IPS-18a (cell line): ENCODE measurements around the gene ZBTB20.

Experiments
- H3K27ac ChIP-seq: one replicate; pipeline ENCODE4 v1.5.1; 2013; ENCODE audit warnings: low read length
- H3K27me3 ChIP-seq: one replicate; pipeline ENCODE4 v1.6.1; 2013; ENCODE audit warnings: mild to moderate bottlenecking, low read length; ENCODE audit not compliant: control insufficient read depth, insufficient read depth
- H3K36me3 ChIP-seq: one replicate; pipeline ENCODE4 v1.6.1; 2013; ENCODE audit warnings: low read depth, low read length; ENCODE audit not compliant: control insufficient read depth
- H3K4me1 ChIP-seq: one replicate; pipeline ENCODE4 v1.6.1; 2013; ENCODE audit warnings: low read depth, low read length; ENCODE audit not compliant: control insufficient read depth
- H3K4me3 ChIP-seq: one replicate; pipeline ENCODE4 v1.5.1; 2013; ENCODE audit warnings: low read length
- H3K9ac ChIP-seq: one replicate; pipeline ENCODE4 v1.6.1; 2013; ENCODE audit warnings: mild to moderate bottlenecking, low read length, moderate library complexity
- H3K9me3 ChIP-seq: one replicate; pipeline ENCODE4 v1.6.1; 2013; ENCODE audit warnings: low read depth, low read length; ENCODE audit not compliant: control insufficient read depth

ZBTB20 gene

GRCh38 chr3:114712728-114713492 lies 434.2 kb downstream of the ZBTB20 start:
- H3K27ac ChIP-seq, result no peak overlapping the region
- no peak overlapping the region for H3K4me3 ChIP-seq
- no peaks in the 10 kb centered on the region for H3K9me3 ChIP-seq
- H3K36me3 ChIP-seq, result no peaks in the 10 kb centered on the region
- H3K4me1 ChIP-seq, result peaks cover 4% of the 10 kb centered on the region
- H3K27me3 ChIP-seq, result no peaks in the 10 kb centered on the region
- H3K9ac ChIP-seq, result no peak overlapping the region

- H3K36me3 ChIP-seq, result no peaks in the 10 kb centered on the region
- H3K9ac ChIP-seq, result no peak overlapping the region
- H3K27ac ChIP-seq, result no peak overlapping the region
- no peaks in the 10 kb centered on the region for H3K9me3 ChIP-seq
- H3K27me3 ChIP-seq, result no peaks in the 10 kb centered on the region
- peaks cover 18% of the 10 kb centered on the region for H3K4me1 ChIP-seq
- no peak overlapping the region for H3K4me3 ChIP-seq
These were observed 435.7 kb downstream of the ZBTB20 start for GRCh38 chr3:114711321-114711886.

DNA sequence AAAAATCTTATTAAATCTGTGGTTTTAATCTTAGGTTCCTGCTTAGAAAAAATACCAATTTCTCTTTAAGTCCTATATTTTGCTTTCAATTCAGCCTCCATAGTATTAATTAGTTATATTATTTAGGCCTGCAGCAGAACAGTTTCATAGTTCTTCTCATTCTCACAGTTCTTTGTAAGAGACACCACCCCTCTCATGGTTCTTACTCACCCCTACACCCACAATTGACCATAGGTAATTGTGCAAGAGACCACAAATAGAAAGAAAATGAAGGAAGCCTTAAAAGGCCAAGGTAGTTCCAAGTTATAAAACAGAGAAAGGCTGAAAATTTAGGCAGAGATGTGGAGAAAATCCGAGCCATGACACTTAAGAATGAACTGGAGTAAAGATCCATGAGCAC lies 438.0 kb downstream of the ZBTB20 start:
- Histone ChIP-seq H3K4me3 (no peak overlapping the region), H3K9ac (no peak overlapping the region), H3K9me3 (no peaks in the 10 kb centered on the region), H3K4me1 (peaks cover 18% of the 10 kb centered on the region), H3K36me3 (no peaks in the 10 kb centered on the region), H3K27me3 (no peaks in the 10 kb centered on the region), H3K27ac (no peak overlapping the region)

DNA sequence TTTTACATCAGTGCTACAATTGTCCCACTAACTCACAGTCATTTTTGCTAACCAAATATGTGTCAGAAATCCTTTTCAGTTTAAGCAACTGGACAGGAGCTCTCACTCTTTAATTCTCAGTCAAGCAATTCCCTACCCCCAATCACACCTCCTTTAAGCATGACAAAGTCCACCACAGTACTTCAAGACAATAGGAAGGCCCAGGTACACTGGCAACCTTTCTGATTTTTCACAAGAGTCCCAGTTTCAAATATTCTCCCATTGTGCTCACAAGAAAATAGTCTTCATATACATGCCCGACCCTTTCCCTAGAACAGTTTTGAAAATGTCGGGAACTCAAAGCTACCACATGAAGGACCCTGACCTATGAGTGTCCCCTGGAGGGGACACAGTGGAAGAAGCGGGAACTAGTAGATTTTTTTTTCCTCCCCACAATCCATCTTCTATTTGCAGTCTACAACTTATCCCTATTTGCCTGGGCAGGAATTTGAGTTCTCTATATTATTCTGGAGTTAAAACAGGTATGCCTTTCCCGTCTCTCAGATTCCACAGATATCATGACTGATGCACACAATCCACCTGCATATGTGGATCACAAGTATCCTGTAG lies 439.7 kb downstream of the ZBTB20 start:
- no peaks in the 10 kb centered on the region for H3K27me3 ChIP-seq
- no peak overlapping the region for H3K9ac ChIP-seq
- no peaks in the 10 kb centered on the region for H3K36me3 ChIP-seq
- H3K27ac ChIP-seq, result no peak overlapping the region
- no peak overlapping the region for H3K4me3 ChIP-seq
- peaks cover 14% of the 10 kb centered on the region for H3K4me1 ChIP-seq
- H3K9me3 ChIP-seq, result no peaks in the 10 kb centered on the region

GRCh38 chr3:114706591-114707232 lies 440.4 kb downstream of the ZBTB20 start:
- peaks cover 16% of the 10 kb centered on the region for H3K4me1 ChIP-seq
- H3K9ac ChIP-seq, result no peak overlapping the region

GRCh38 chr3:114700637-114701234 lies 446.4 kb downstream of the ZBTB20 start:
- Histone ChIP-seq H3K9me3 (no peaks in the 10 kb centered on the region), H3K4me1 (peaks cover 19% of the 10 kb centered on the region), H3K27me3 (no peaks in the 10 kb centered on the region), H3K27ac (no peak overlapping the region), H3K9ac (no peak overlapping the region), H3K4me3 (no peak overlapping the region), H3K36me3 (no peaks in the 10 kb centered on the region)

More at GRCh38 chr3:114706591-114707232, 440.4 kb downstream of the ZBTB20 start:
- Histone ChIP-seq H3K9me3 (no peaks in the 10 kb centered on the region), H3K36me3 (no peaks in the 10 kb centered on the region), H3K27ac (no peak overlapping the region), H3K4me3 (no peak overlapping the region), H3K27me3 (no peaks in the 10 kb centered on the region)

GRCh38 chr3:114698146-114699105 lies 448.7 kb downstream of the ZBTB20 start:
- no peak overlapping the region for H3K9ac ChIP-seq
- peaks cover 36% of the 10 kb centered on the region for H3K4me1 ChIP-seq
- H3K4me3 ChIP-seq, result no peak overlapping the region
- no peaks in the 10 kb centered on the region for H3K27me3 ChIP-seq
- H3K27ac ChIP-seq, result no peak overlapping the region
- no peaks in the 10 kb centered on the region for H3K36me3 ChIP-seq
- no peaks in the 10 kb centered on the region for H3K9me3 ChIP-seq

DNA sequence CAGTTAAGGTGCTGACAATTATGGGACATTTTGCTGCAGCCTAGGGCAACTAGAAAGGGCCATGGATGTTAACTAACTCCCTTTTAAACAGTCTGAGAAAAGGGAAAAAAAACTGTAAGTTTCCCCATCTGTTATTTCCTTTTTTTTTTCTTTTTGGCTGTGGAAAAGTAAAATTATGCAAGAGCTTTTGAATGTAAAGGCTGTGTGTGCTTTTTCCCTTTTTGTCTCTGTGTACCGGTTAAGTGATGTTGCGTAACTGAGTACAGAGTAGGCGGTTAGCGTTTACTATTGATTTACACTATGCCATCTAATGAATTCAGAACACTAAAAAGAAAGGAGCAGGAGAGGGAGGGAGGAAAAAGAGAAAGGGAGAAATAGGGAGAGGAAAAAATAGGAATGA lies 449.7 kb downstream of the ZBTB20 start:
- no peaks in the 10 kb centered on the region for H3K36me3 ChIP-seq
- H3K9ac ChIP-seq, result no peak overlapping the region
- H3K27ac ChIP-seq, result no peak overlapping the region
- no peaks in the 10 kb centered on the region for H3K9me3 ChIP-seq
- H3K27me3 ChIP-seq, result no peaks in the 10 kb centered on the region
- H3K4me1 ChIP-seq, result peaks cover 36% of the 10 kb centered on the region
- H3K4me3 ChIP-seq, result no peak overlapping the region

GRCh38 chr3:114694251-114694650 lies 452.8 kb downstream of the ZBTB20 start:
- no peak overlapping the region for H3K9ac ChIP-seq

GRCh38 chr3:114691871-114692270 lies 455.2 kb downstream of the ZBTB20 start:
- Histone ChIP-seq H3K9ac (no peak overlapping the region), H3K36me3 (no peaks in the 10 kb centered on the region), H3K27me3 (no peaks in the 10 kb centered on the region), H3K27ac (no peak overlapping the region), H3K4me1 (peaks cover 37% of the 10 kb centered on the region), H3K9me3 (no peaks in the 10 kb centered on the region), H3K4me3 (no peak overlapping the region)

More at GRCh38 chr3:114694251-114694650, 452.8 kb downstream of the ZBTB20 start:
- no peaks in the 10 kb centered on the region for H3K27me3 ChIP-seq
- peaks cover 29% of the 10 kb centered on the region for H3K4me1 ChIP-seq
- H3K4me3 ChIP-seq, result no peak overlapping the region
- H3K9me3 ChIP-seq, result no peaks in the 10 kb centered on the region
- H3K36me3 ChIP-seq, result no peaks in the 10 kb centered on the region
- no peak overlapping the region for H3K27ac ChIP-seq
